ENCODE data around the gene NIM1K.
"Not testable (repeated sequence)": the region's sequence is repeated elsewhere in the genome, so short reads cannot be mapped to it uniquely, and the experiment has no call there.

Gene NIM1K

GRCh38 chr5:43190755-43191603 is 1.0 kb upstream of the NIM1K start:
- DNase-seq (ENCODE audit: low read depth): no peak

- DNase-seq (ENCODE audit: low read depth): no peak
These were observed 644 bp downstream of the NIM1K start for GRCh38 chr5:43192558-43193180.

GRCh38 chr5:43193181-43193893 is 1.3 kb downstream of the NIM1K start:
- no peak for DNase-seq (ENCODE audit: low read depth)

GRCh38 chr5:43193894-43194265 is 1.9 kb downstream of the NIM1K start:
- no peak for DNase-seq (ENCODE audit: low read depth)

- DNase-seq (ENCODE audit: low read depth): no peak
These were observed 3.7 kb downstream of the NIM1K start for GRCh38 chr5:43195670-43196265.

- DNase-seq (ENCODE audit: low read depth): no peak
These were observed 5.5 kb downstream of the NIM1K start for GRCh38 chr5:43197535-43197934.

GRCh38 chr5:43201442-43201841 is 9.4 kb downstream of the NIM1K start:
- not testable (repeated sequence) for DNase-seq (ENCODE audit: low read depth)

- no peak for DNase-seq (ENCODE audit: low read depth)
These were observed 10.4 kb downstream of the NIM1K start for GRCh38 chr5:43202380-43202779.

- DNase-seq (ENCODE audit: low read depth): no peak
These were observed 11.3 kb downstream of the NIM1K start for GRCh38 chr5:43203373-43203772.

- no peak for DNase-seq (ENCODE audit: low read depth)
These were observed 12.9 kb downstream of the NIM1K start for GRCh38 chr5:43204958-43205357.

- DNase-seq (ENCODE audit: low read depth): no peak
These were observed 15.6 kb downstream of the NIM1K start for GRCh38 chr5:43207601-43208000.

- no peak for DNase-seq (ENCODE audit: low read depth)
These were observed 16.6 kb downstream of the NIM1K start for GRCh38 chr5:43208658-43209057.

- no peak for DNase-seq (ENCODE audit: low read depth)
These were observed 17.0 kb downstream of the NIM1K start for GRCh38 chr5:43209060-43209459.

GRCh38 chr5:43209833-43210232 is 17.8 kb downstream of the NIM1K start:
- DNase-seq (ENCODE audit: low read depth): no peak

GRCh38 chr5:43210570-43210969 is 18.5 kb downstream of the NIM1K start:
- DNase-seq (ENCODE audit: low read depth): no peak

GRCh38 chr5:43213951-43214350 is 21.9 kb downstream of the NIM1K start:
- no peak for DNase-seq (ENCODE audit: low read depth)

GRCh38 chr5:43215073-43215631 is 23.1 kb downstream of the NIM1K start:
- DNase-seq (ENCODE audit: low read depth): no peak

- no peak for DNase-seq (ENCODE audit: low read depth)
These were observed 24.9 kb downstream of the NIM1K start for GRCh38 chr5:43216941-43217340.

- no peak for DNase-seq (ENCODE audit: low read depth)
These were observed 27.1 kb downstream of the NIM1K start for GRCh38 chr5:43219120-43219519.

GRCh38 chr5:43221502-43221901 is 29.5 kb downstream of the NIM1K start:
- DNase-seq (ENCODE audit: low read depth): no peak

- no peak for DNase-seq (ENCODE audit: low read depth)
These were observed 33.7 kb downstream of the NIM1K start for GRCh38 chr5:43225649-43226245.

- no peak for DNase-seq (ENCODE audit: low read depth)
These were observed 35.6 kb downstream of the NIM1K start for GRCh38 chr5:43227655-43228054.

All from stimulated activated CD8-positive, alpha-beta memory T cell treated with anti-CD3 and anti-CD28 coated beads, Interleukin-15, amount 100 ng/mL, for 1 hour (primary cell).